C4-2B (cell line): ENCODE measurements around the gene WFIKKN1.
A peak's percentile ranks its signal among the peaks of the same experiment; 100 is the strongest.

Experiments used
- H3K27ac ChIP-seq: fragments of 450-650 bp; 2 replicates; pipeline ENCODE4 v1.5.1; 2017
- ZFX ChIP-seq: fragments of 450-650 bp; IDR thresholded peaks from 2 replicates; pipeline ENCODE4 v1.6.1; 2017
- TF ChIP-seq, protein P1 (sequence below): fragments of 450-650 bp; conservative IDR thresholded peaks from 2 replicates; pipeline ENCODE4 v1.5.1; 2017; ENCODE audit warnings: mild to moderate bottlenecking

Gene WFIKKN1

DNA sequence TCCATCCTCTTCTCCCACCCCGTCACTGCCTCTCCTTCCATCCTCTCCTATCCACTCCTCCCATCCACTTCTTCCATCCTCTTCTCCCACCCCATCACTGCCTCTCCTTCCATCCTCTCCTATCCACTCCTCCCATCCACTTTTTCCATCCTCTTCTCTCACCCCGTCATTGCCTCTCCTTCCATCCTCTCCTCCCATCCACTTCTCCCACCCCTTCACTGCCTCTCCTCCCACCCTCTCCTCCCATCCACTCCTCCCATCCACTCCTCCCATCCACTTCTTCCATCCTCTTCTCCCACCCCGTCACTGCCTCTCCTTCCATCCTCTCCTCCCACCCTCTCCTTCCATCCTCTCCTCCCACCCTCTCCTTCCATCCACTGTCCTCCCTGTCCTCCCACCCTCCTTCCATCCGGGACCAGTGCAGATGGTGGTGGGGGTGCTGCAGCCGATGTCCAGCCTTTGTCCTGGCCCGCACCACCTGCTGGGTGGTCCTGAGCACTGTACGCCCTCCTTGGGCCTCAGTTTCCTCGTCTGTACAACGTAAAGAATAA, 1.1 kb downstream of the WFIKKN1 start:
- TF ChIP-seq ZFX, result no peak
- TF ChIP-seq, protein P1, sequence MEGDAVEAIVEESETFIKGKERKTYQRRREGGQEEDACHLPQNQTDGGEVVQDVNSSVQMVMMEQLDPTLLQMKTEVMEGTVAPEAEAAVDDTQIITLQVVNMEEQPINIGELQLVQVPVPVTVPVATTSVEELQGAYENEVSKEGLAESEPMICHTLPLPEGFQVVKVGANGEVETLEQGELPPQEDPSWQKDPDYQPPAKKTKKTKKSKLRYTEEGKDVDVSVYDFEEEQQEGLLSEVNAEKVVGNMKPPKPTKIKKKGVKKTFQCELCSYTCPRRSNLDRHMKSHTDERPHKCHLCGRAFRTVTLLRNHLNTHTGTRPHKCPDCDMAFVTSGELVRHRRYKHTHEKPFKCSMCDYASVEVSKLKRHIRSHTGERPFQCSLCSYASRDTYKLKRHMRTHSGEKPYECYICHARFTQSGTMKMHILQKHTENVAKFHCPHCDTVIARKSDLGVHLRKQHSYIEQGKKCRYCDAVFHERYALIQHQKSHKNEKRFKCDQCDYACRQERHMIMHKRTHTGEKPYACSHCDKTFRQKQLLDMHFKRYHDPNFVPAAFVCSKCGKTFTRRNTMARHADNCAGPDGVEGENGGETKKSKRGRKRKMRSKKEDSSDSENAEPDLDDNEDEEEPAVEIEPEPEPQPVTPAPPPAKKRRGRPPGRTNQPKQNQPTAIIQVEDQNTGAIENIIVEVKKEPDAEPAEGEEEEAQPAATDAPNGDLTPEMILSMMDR, result no peak
- H3K27ac ChIP-seq, result no peak overlapping the region

DNA sequence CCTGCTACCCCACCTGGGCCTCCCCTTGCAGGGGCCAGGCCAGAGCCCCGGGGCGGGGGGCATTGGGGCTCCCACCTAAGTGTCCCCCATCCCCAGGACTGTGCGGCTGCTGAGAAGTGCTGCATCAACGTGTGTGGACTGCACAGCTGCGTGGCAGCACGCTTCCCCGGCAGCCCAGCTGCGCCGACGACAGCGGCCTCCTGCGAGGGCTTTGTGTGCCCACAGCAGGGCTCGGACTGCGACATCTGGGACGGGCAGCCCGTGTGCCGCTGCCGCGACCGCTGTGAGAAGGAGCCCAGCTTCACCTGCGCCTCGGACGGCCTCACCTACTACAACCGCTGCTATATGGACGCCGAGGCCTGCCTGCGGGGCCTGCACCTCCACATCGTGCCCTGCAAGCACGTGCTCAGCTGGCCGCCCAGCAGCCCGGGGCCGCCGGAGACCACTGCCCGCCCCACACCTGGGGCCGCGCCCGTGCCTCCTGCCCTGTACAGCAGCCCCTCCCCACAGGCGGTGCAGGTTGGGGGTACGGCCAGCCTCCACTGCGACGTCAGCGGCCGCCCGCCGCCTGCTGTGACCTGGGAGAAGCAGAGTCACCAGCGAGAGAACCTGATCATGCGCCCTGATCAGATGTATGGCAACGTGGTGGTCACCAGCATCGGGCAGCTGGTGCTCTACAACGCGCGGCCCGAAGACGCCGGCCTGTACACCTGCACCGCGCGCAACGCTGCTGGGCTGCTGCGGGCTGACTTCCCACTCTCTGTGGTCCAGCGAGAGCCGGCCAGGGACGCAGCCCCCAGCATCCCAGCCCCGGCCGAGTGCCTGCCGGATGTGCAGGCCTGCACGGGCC, 1.9 kb downstream of the WFIKKN1 start:
- no peak for TF ChIP-seq ZFX
- TF ChIP-seq, protein P1, result no peak
- H3K27ac ChIP-seq, result no peak overlapping the region

DNA sequence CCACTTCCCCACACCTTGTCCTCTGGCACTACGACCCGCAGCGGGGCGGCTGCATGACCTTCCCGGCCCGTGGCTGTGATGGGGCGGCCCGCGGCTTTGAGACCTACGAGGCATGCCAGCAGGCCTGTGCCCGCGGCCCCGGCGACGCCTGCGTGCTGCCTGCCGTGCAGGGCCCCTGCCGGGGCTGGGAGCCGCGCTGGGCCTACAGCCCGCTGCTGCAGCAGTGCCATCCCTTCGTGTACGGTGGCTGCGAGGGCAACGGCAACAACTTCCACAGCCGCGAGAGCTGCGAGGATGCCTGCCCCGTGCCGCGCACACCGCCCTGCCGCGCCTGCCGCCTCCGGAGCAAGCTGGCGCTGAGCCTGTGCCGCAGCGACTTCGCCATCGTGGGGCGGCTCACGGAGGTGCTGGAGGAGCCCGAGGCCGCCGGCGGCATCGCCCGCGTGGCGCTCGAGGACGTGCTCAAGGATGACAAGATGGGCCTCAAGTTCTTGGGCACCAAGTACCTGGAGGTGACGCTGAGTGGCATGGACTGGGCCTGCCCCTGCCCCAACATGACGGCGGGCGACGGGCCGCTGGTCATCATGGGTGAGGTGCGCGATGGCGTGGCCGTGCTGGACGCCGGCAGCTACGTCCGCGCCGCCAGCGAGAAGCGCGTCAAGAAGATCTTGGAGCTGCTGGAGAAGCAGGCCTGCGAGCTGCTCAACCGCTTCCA, 2.7 kb downstream of the WFIKKN1 start:
- no peak overlapping the region for H3K27ac ChIP-seq
- TF ChIP-seq ZFX, result no peak
- TF ChIP-seq, protein P1, result no peak

DNA sequence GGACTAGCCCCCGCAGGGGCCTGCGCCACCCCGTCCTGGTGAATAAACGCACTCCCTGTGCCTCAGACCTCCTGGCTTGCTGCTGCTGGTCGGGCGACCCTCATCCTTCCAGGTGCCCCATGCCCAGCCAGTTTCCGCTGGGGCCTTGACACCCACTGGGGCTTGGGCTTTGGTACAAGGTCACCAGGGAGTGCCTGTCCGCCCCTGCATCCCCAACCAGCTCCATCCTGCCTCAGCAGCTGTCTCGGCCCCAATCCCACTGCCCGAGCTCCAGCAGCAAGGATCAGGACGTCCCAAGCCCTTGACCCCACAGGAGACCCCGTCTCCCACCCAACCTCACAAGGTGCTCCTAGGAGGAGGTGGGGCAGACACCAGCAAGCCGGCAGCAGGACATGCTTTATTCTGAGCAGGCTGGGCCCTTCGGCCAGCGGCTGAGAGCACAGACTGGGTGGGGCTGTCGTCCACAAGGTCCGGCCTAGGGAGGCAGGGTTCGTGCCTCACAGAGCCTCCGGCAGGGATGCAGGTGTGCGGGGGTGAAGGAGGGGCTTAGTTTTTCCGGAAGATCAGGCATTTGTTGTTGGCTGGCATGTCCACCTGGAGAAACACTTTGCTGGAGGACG, 3.4 kb downstream of the WFIKKN1 start:
- H3K27ac ChIP-seq, result no peak overlapping the region
- TF ChIP-seq ZFX, result no peak
- TF ChIP-seq, protein P1, result no peak

DNA sequence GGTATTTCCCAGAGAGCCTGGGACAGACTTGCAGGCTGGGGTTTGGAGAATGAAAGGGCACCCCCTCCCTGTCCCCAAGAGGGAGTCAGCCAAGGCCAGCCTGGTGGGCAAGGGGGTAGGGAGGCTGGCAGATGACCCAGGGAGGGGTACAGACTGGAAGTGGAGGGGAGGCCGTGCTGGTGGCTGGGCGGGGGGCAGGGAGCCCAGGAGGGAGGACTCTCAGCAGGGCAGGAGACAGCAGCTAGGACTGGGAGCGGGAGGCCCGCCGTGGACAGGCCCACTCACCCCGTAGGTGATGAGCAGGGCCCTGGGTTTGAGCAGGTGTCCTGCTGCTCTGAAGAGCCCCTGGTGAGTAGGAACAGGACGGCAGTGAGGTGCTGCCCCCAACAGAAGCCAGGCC, 4.2 kb downstream of the WFIKKN1 start:
- TF ChIP-seq, protein P1, result no peak
- no peak for TF ChIP-seq ZFX
- peak overlapping the region; percentile 98 for H3K27ac ChIP-seq

DNA sequence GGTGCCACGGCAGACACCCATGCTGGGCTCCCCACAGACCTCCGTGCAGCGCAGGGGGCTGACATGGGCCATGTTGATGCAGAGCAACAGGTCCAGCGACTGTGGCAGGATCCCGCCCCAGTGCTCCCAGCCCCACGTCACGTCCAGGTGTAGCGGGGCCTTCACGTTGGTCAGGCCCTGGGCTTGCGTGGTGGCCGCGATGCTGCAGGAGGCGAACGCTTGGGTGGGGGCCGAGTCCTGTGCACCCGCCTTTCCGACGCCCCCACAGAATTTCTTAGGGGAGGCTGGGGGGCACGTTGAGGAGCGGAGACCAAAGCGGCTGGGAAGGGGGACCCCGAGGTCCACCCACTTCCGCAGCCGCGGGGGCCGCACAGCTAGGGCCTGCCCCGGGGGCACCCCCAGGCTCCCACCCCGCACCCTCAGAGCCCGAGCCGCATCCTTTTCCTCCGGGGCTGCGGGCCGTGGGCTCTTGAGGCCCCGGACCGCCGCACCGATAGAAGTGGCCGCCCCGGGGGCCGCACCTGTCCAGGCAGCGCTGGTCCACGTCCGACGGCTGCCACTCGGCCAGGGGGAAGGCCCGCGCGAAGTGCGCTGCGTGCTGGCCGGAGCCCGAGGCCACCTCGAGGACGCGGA, 4.9 kb downstream of the WFIKKN1 start:
- TF ChIP-seq ZFX, result peak; percentile 89
- TF ChIP-seq, protein P1, result no peak
- H3K27ac ChIP-seq, result peak overlapping the region; percentile 98
